Psoas muscle (tissue), 8 donors: ENCODE measurements around the gene FBLN1. TPM values are rescaled to one million over a fixed set of nuclear protein-coding genes. Genes with fewer than 3 reads are reported as not detected.

Source experiments
- ATAC-seq, 4 donors: fragments of 200-7000 bp; cut with Tn5 transposase; one replicate each; pipeline ENCODE4 v1.9.1; 2020; ENCODE audit warnings: moderate library complexity in 3 of 4, mild to moderate bottlenecking in 2 of 4
- DNase-seq, 2 donors: peaks; one replicate each; pipeline ENCODE4 v3.0.0-alpha.2; 2020
- H3K27ac ChIP-seq: fragments of 200-600 bp; one replicate; pipeline ENCODE4 v1.8.0; 2022
- H3K27me3 ChIP-seq, 3 donors: fragments of 200-600 bp in 1 of 3; one replicate each; pipeline versions ENCODE4 v1.6.1 to v1.8.0; 2013 to 2022; ENCODE audit warnings: low read length in 2 of 3, mild to moderate bottlenecking in 2 of 3, moderate library complexity in 1 of 3; ENCODE audit not compliant: insufficient read depth in 3 of 3
- H3K36me3 ChIP-seq, 2 donors: fragments of 200-600 bp in 1 of 2; one replicate each; pipeline versions ENCODE4 v1.6.1 to v1.8.0; 2013 to 2022; ENCODE audit warnings: low read depth in 1 of 2, mild to moderate bottlenecking in 1 of 2, moderate library complexity in 1 of 2; ENCODE audit not compliant: insufficient read depth in 1 of 2
- H3K4me1 ChIP-seq: fragments of 200-600 bp; one replicate; pipeline ENCODE4 v1.8.0; 2022
- H3K4me3 ChIP-seq: fragments of 200-600 bp; one replicate; pipeline ENCODE4 v1.8.0; 2022; ENCODE audit warnings: mild to moderate bottlenecking
- H3K9me3 ChIP-seq: fragments of 200-600 bp; one replicate; pipeline ENCODE4 v1.8.0; 2022
- WGBS, 3 donors: extraction: QIAGEN DNeasy Blood & Tissue Kit; methylation state at CpG; one replicate each; pipeline versions ENCODE4 v1.1.6 to v1.1.7; 2013; 5-methylcytosine and 5-hydroxymethylcytosine counted together
- intact Hi-C, 2 donors: fragments of 100-400 bp; cut with DNase I; formaldehyde crosslinking; loops; one replicate each; pipeline versions ENCODE4 v1.11.0 to v1.14.2; 2022
- long read RNA-seq, 2 donors: library from polyadenylated mRNA; unstranded; transcript quantifications; one replicate each; pipeline ENCODE4 v2.0.0, GENCODE V29; 2021
- polyA plus RNA-seq, 3 donors: library from polyadenylated mRNA; stranded (reverse); fragments of 200-250 nt; gene quantifications; one replicate each; pipeline ENCODE4 v1.2.3, GENCODE V29; 2013
- total RNA-seq, 4 donors: library from RNA; stranded (reverse); fragmentation: NEBNext Ultra II Directional in 2 of 4; extraction: Animal tissue kit (Norgen Biotek cat#: 25700) in 2 of 4; gene quantifications; one replicate each; pipeline versions ENCODE4 v1.2.1 to v1.2.4, GENCODE V29; 2021 to 2023
- TF ChIP-seq, protein P1 (sequence below): fragments of 200-600 bp; IDR thresholded peaks from one replicate; pipeline ENCODE4 v1.8.0; 2022; ENCODE audit warnings: antibody characterized with exemption
- donor health status: healthy with polysubstance abuse.
- donor health status: DM: no; HTN: no; CAD: no; lungs with moderate emphysema.
- donor health status: Bipolar disorder and iron deficiency.
- donor health status: healthy.
- donor health status: DM: yes; HTN: yes; CAD: no.
- donor health status: DM: no; HTN: no; CAD: no.
- donor health status: DM: no; HTN: no; CAD: no.
- donor health status: DM: yes; HTN: yes; CAD: no.

Gene FBLN1, protein sequence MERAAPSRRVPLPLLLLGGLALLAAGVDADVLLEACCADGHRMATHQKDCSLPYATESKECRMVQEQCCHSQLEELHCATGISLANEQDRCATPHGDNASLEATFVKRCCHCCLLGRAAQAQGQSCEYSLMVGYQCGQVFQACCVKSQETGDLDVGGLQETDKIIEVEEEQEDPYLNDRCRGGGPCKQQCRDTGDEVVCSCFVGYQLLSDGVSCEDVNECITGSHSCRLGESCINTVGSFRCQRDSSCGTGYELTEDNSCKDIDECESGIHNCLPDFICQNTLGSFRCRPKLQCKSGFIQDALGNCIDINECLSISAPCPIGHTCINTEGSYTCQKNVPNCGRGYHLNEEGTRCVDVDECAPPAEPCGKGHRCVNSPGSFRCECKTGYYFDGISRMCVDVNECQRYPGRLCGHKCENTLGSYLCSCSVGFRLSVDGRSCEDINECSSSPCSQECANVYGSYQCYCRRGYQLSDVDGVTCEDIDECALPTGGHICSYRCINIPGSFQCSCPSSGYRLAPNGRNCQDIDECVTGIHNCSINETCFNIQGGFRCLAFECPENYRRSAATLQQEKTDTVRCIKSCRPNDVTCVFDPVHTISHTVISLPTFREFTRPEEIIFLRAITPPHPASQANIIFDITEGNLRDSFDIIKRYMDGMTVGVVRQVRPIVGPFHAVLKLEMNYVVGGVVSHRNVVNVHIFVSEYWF
- total RNA-seq (10 to 100 TPM; 19.3 to 95.7 (median 29.3) TPM), polyA plus RNA-seq (10 to 100 TPM; 10.5 to 14.0 (median 12.0) TPM)
- long read RNA-seq, donor 1, transcript FBLN1-201 (15 exons, 2,251 nt) = minor isoform, 8 of 20 reads
- long read RNA-seq, donor 1, transcript FBLN1-202 (17 exons, 2,896 nt) = major isoform, 10 of 20 reads
- long read RNA-seq, donor 1, partial matches to known transcripts = 1 of 20 reads
- long read RNA-seq, donor 1, other reads (novel, unspliced or antisense) = 1 of 20 reads
- long read RNA-seq, donor 2, transcript FBLN1-202 (17 exons, 2,896 nt) = major isoform, 17 of 40 reads
- long read RNA-seq, donor 2, transcript FBLN1-201 (15 exons, 2,251 nt) = minor isoform, 13 of 40 reads
- long read RNA-seq, donor 2, partial matches to known transcripts = 8 of 40 reads
- long read RNA-seq, donor 2, other reads (novel, unspliced or antisense) = 2 of 40 reads

DNA sequence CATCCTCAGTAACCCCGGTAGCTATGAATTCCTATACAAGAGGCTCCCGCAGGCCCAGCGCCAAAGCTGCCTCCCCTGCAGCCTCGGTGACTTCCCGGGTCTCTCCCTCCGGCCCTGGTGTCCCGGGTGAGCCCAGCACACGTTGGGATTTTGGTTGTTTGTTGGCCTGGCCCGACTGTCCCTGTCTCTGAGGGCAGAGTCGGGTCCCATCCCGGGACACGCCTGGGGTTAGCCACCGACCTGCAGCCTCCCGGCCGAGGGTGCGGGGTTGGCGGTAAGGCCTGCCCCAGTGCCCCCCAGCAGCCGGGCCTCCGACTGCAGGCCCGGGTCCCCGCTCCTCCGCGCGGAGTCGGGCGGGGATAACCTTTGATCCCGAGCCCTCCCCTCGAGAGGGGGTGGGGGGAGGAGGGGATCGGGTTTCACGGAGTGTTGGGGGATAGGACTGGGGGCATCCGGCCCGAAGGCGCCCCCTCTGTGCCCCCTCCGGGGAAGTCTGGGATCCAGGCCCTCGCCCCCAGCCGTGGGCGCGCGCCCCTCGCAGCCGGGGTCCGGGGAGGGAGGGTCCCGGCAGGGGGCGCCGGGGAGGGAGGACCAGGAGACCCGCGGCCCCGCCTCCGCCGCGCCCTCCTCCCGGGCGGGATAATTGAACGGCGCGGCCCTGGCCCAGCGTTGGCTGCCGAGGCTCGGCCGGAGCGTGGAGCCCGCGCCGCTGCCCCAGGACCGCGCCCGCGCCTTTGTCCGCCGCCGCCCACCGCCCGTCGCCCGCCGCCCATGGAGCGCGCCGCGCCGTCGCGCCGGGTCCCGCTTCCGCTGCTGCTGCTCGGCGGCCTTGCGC, at the start of gene FBLN1:
TSS of gene FBLN1 (plus strand) at position 669 of the 835 bp plus-strand sequence. CDS start at position 772, 103 bp downstream.
- Histone ChIP-seq H3K4me1 (no peaks in the 10 kb centered on the region), H3K27ac (no peak within 1 kb of the TSS), H3K27me3 (peaks cover 0 to 56% (median 20%) of the 10 kb centered on the region in 3 donors), H3K4me3 (peak within 1 kb of the TSS; percentile 58), H3K36me3 (no peaks in the 10 kb centered on the region), H3K9me3 (no peaks in the 10 kb centered on the region)
- DNase-seq (peak; percentile 62 to 67), ATAC-seq (peak; percentile 30 to 49 (median 40))
- TF ChIP-seq, protein P1, sequence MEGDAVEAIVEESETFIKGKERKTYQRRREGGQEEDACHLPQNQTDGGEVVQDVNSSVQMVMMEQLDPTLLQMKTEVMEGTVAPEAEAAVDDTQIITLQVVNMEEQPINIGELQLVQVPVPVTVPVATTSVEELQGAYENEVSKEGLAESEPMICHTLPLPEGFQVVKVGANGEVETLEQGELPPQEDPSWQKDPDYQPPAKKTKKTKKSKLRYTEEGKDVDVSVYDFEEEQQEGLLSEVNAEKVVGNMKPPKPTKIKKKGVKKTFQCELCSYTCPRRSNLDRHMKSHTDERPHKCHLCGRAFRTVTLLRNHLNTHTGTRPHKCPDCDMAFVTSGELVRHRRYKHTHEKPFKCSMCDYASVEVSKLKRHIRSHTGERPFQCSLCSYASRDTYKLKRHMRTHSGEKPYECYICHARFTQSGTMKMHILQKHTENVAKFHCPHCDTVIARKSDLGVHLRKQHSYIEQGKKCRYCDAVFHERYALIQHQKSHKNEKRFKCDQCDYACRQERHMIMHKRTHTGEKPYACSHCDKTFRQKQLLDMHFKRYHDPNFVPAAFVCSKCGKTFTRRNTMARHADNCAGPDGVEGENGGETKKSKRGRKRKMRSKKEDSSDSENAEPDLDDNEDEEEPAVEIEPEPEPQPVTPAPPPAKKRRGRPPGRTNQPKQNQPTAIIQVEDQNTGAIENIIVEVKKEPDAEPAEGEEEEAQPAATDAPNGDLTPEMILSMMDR = no peak
- WGBS, 3 donors = 4 to 18% (median 6%) methylated on average over 34 to 89 of the region's 89 CpGs
- intact Hi-C loops = no loop called here

DNA sequence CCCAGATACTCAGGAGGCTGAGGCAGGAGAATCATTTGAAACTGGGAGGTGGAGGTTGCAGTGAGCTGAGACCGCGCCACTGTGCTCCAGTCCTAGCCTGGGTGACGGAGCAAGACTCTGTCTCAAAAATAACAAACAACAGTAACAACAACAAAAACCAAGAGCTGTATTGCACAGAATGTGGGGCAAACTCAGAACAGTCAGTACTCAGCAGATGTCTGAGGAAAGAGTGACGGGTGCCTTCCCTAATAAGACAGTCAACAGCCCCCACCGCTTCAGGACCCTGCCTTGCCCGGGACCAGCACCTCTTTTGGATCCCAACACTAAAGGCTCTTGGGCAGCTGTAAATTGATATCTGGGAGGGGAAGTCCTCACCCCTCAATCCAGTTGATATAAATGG, 48.9 kb upstream of the FBLN1 start:
- Histone ChIP-seq H3K27ac (no peak overlapping the region), H3K36me3 (no peaks in the 10 kb centered on the region), H3K4me1 (no peaks in the 10 kb centered on the region), H3K4me3 (no peak overlapping the region), H3K9me3 (no peaks in the 10 kb centered on the region), H3K27me3 (no peaks in the 10 kb centered on the region)
- ATAC-seq (no peak), DNase-seq (peak in 1 of 2 donors; percentile 18)
- WGBS, 3 donors = 94 to 96% (median 95%) methylated on average over 6 of the region's 6 CpGs
- intact Hi-C loops = no loop called here
- TF ChIP-seq, protein P1 = no peak

DNA sequence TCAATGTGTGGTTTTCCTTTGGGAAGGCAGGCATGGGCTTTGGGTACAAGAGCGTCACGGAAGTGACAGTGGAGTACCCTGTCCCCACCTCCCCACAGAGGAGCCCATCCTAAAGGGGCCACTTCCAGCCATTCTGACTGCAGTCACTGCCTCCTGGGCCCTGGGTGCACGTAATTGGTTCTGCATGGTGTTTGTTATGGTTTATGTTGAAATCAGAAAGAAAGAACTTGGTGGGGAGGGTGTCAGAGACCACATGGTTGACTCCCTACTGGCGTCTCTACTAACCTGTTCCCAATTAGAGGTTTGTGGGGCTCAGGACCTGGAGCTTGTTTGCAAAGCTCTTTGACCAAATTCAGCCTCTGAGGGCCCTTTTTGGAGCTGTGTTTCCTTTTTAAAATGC, 48.4 kb upstream of the FBLN1 start:
- Histone ChIP-seq H3K4me3 (no peak overlapping the region), H3K36me3 (no peaks in the 10 kb centered on the region), H3K4me1 (no peaks in the 10 kb centered on the region), H3K27ac (no peak overlapping the region), H3K9me3 (no peaks in the 10 kb centered on the region), H3K27me3 (no peaks in the 10 kb centered on the region)
- ATAC-seq (no peak), DNase-seq (peak in 1 of 2 donors; percentile 15)
- WGBS, 3 donors = 56 to 76% (median 57%) methylated on average over 4 of the region's 4 CpGs
- TF ChIP-seq, protein P1 = no peak
- intact Hi-C loops = no loop called here

DNA sequence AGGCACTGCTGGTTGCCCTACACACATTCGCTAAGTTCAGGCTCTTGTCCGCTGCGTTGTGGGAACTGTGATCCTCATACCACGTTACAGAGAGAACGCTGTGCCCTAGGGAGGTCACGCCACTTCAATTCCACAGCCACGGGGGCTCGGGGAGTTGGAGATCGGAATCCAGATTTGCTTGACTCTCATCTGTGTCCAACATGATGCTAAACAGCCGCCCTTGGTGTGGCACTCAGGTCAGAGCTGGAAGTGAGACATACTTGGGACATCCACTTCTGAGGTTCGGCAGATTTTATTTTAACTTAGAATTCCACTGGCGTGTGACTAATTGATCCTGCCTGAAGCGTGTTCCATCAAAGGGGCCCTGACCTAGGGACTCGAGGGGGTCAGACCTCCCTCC, 47.5 kb upstream of the FBLN1 start:
- intact Hi-C loops = no loop called here
- H3K9me3 ChIP-seq = no peaks in the 10 kb centered on the region
- DNase-seq (peak in 1 of 2 donors; percentile 32), ATAC-seq (no peak)
- no peaks in the 10 kb centered on the region for H3K36me3 ChIP-seq
- no peak overlapping the region for H3K27ac ChIP-seq
- TF ChIP-seq, protein P1 = no peak
- 46 to 61% (median 52%) methylated on average over 14 of the region's 14 CpGs for WGBS, 3 donors
- H3K27me3 ChIP-seq = peaks cover 0 to 1% (median 0%) of the 10 kb centered on the region in 3 donors
- H3K4me3 ChIP-seq = no peak overlapping the region
- no peaks in the 10 kb centered on the region for H3K4me1 ChIP-seq
